HCT116 (cell line): Measurements from ENCODE around the gene SSTR5. TPM values are rescaled to one million over a fixed set of nuclear protein-coding genes. Genes with fewer than 3 reads are reported as not detected.

ENCODE experiments used
- ATAC-seq: fragments of 200-7000 bp; cut with Tn5 transposase; 2 replicates; pipeline ENCODE4 v1.9.1; 2020; ENCODE audit warnings: mild to moderate bottlenecking, moderate library complexity
- BruUV-seq: library from RNA; stranded (reverse); fragments of 400-500 nt; replicated peaks from 2 replicates; lab custom pipeline; 2021; lab: Mats Ljungman, UMichigan
- CTCF ChIA-PET: fragments of 300-600 bp; sonication (Branson Sonifier 250); formaldehyde crosslinking; loops from one replicate; lab custom pipeline; 2021; ENCODE audit warnings: antibody characterized with exemption; lab: Charles Lee
- POLR2A ChIA-PET: fragments of 300-600, 350-600 bp; sonication (Branson Sonifier 250); formaldehyde crosslinking; loops from one replicate; lab custom pipeline; 2021; ENCODE audit warnings: antibody characterized with exemption; lab: Charles Lee
- RAD21 ChIA-PET, 2 experiments: fragments of 300-600 bp; sonication (Branson Sonifier 250); formaldehyde crosslinking; loops; one replicate each; lab custom pipeline; 2023; ENCODE audit warnings: low total read pairs in 2 of 2; ENCODE audit not compliant: uncharacterized antibody in 2 of 2, unreplicated experiment in 2 of 2, low non-redundant PET in 1 of 2; lab: Charles Lee
- DNase-seq: peaks from one replicate; pipeline ENCODE4 v3.0.0-alpha.2; 2010; ENCODE audit warnings: low read depth, low spot score
- H2AFZ ChIP-seq: fragments of 200-600 bp; shearing (Covaris generic), sonication (generic); 2 replicates; pipeline ENCODE4 v1.6.1; 2017; ENCODE audit warnings: low read depth, mixed run types, mixed read lengths, antibody characterized with exemption, low read length; ENCODE audit not compliant: poor library complexity, severe bottlenecking
- H3K27ac ChIP-seq: 2 replicates; pipeline ENCODE4 v1.5.1; 2012; ENCODE audit warnings: low read depth, low read length
- H3K27me3 ChIP-seq: fragments of 200-600 bp; sonication (generic); 2 replicates; pipeline ENCODE4 v1.6.1; 2016; ENCODE audit warnings: mixed run types, low read length, mixed read lengths; ENCODE audit not compliant: insufficient read depth
- H3K36me3 ChIP-seq, 2 experiments: fragments of 200-500 bp in 1 of 2; fragments of 200-600 bp in 1 of 2; sonication (Bioruptor generic) in 1 of 2; sonication (generic) in 1 of 2; 2 replicates each; pipeline versions ENCODE4 v1.5.1 to v1.6.1; 2014 to 2016; ENCODE audit warnings: low read length in 2 of 2, inconsistent platforms in 1 of 2, mixed read lengths in 1 of 2, mixed run types in 1 of 2; ENCODE audit not compliant: insufficient read depth in 2 of 2, control insufficient read depth in 1 of 2
- H3K4me1 ChIP-seq, 2 experiments: fragments of 200-600 bp in 1 of 2; sonication (generic) in 1 of 2; 2 replicates each; pipeline versions ENCODE4 v1.5.1 to v1.6.1; 2012 to 2017; ENCODE audit warnings: low read length in 2 of 2, inconsistent platforms in 1 of 2, mild to moderate bottlenecking in 1 of 2, mixed read lengths in 1 of 2, mixed run types in 1 of 2, moderate library complexity in 1 of 2; ENCODE audit not compliant: insufficient read depth in 2 of 2, control insufficient read depth in 1 of 2
- H3K4me2 ChIP-seq: fragments of 200-600 bp; sonication (generic); 2 replicates; pipeline ENCODE4 v1.6.1; 2017; ENCODE audit warnings: mixed run types, low read length, mixed read lengths
- H3K4me3 ChIP-seq, 2 experiments: fragments of 200-600 bp in 1 of 2; sonication (generic) in 1 of 2; replicated peaks in 1 of 2; 2 replicates each; pipeline ENCODE4 v1.5.1; 2011 to 2016; ENCODE audit warnings: low read length in 2 of 2, control low read depth in 1 of 2, low read depth in 1 of 2, mild to moderate bottlenecking in 1 of 2, mixed read lengths in 1 of 2, mixed run types in 1 of 2
- H3K79me2 ChIP-seq: fragments of 200-600 bp; sonication (generic); 2 replicates; pipeline ENCODE4 v1.6.1; 2017; ENCODE audit warnings: mild to moderate bottlenecking, mixed run types, low read length, moderate library complexity, mixed read lengths; ENCODE audit not compliant: insufficient read depth
- H3K9ac ChIP-seq: fragments of 200-600 bp; sonication (generic); 2 replicates; pipeline ENCODE4 v1.6.1; 2016; ENCODE audit warnings: low read length, mixed read lengths
- H3K9me2 ChIP-seq: fragments of 200-600 bp; sonication (generic), shearing (Covaris generic); 2 replicates; pipeline ENCODE4 v1.6.1; 2017; ENCODE audit warnings: mixed run types, mild to moderate bottlenecking, moderate library complexity; ENCODE audit not compliant: insufficient read depth
- H3K9me3 ChIP-seq, 2 experiments: fragments of 200-500 bp in 1 of 2; fragments of 200-600 bp in 1 of 2; sonication (Bioruptor generic) in 1 of 2; sonication (generic) in 1 of 2; 2 replicates each; pipeline ENCODE4 v1.6.1; 2014 to 2017; ENCODE audit warnings: low read length in 2 of 2, mixed read lengths in 2 of 2, inconsistent platforms in 1 of 2, low read depth in 1 of 2, mild to moderate bottlenecking in 1 of 2, mixed run types in 1 of 2, moderate library complexity in 1 of 2; ENCODE audit not compliant: control insufficient read depth in 1 of 2, insufficient read depth in 1 of 2
- H4K20me1 ChIP-seq: fragments of 200-600 bp; sonication (generic), shearing (Covaris generic); 2 replicates; pipeline ENCODE4 v1.6.1; 2017; ENCODE audit warnings: mixed run types, mild to moderate bottlenecking, moderate library complexity; ENCODE audit not compliant: insufficient read depth
- ATF3 ChIP-seq: IDR thresholded peaks from 2 replicates; pipeline ENCODE4 v1.6.1; 2012
- CBX3 ChIP-seq: IDR thresholded peaks from 2 replicates; pipeline ENCODE4 v1.6.1; 2012; ENCODE audit warnings: low read depth
- CEBPB ChIP-seq: IDR thresholded peaks from 2 replicates; pipeline ENCODE4 v1.6.1; 2012; ENCODE audit warnings: low read depth
- EGR1 ChIP-seq: IDR thresholded peaks from 2 replicates; pipeline ENCODE4 v1.6.1; 2012; ENCODE audit warnings: low read depth
- EZH2phosphoT487 ChIP-seq: fragments of 200-600 bp; IDR thresholded peaks from 2 replicates; pipeline ENCODE4 v1.6.1; 2018; ENCODE audit warnings: antibody characterized with exemption, borderline replicate concordance
- FOSL1 ChIP-seq: IDR thresholded peaks from 2 replicates; pipeline ENCODE4 v1.6.1; 2012; ENCODE audit warnings: low read depth
- JUND ChIP-seq: IDR thresholded peaks from 2 replicates; pipeline ENCODE4 v1.6.1; 2012
- MAX ChIP-seq: IDR thresholded peaks from 2 replicates; pipeline ENCODE4 v1.6.1; 2012
- POLR2A ChIP-seq: IDR thresholded peaks from 2 replicates; pipeline ENCODE4 v1.7.0; 2011; ENCODE audit warnings: borderline replicate concordance; ENCODE audit not compliant: insufficient read depth, insufficient read length; ENCODE audit errors: extremely low read depth
- POLR2AphosphoS5 ChIP-seq: IDR thresholded peaks from 2 replicates; pipeline ENCODE4 v1.6.1; 2011; ENCODE audit warnings: mild to moderate bottlenecking, low read depth, low read length, moderate library complexity
- SIN3A ChIP-seq: IDR thresholded peaks from 2 replicates; pipeline ENCODE4 v1.6.1; 2012; ENCODE audit warnings: low read depth
- SRF ChIP-seq: IDR thresholded peaks from 2 replicates; pipeline ENCODE4 v1.6.1; 2012; ENCODE audit warnings: low read depth
- TCF7L2 ChIP-seq: IDR thresholded peaks from 2 replicates; pipeline ENCODE4 v1.7.0; 2011; ENCODE audit warnings: borderline replicate concordance, inconsistent platforms; ENCODE audit not compliant: insufficient read depth, insufficient read length; ENCODE audit errors: extremely low read depth
- YY1 ChIP-seq: IDR thresholded peaks from 2 replicates; pipeline ENCODE4 v1.6.1; 2011; ENCODE audit warnings: low read length, low read depth, moderate library complexity, mild to moderate bottlenecking; ENCODE audit not compliant: insufficient replicate concordance; ENCODE audit errors: extremely low read depth
- ZNF274 ChIP-seq: fragments of 200-500 bp; sonication (Bioruptor generic); IDR thresholded peaks from 2 replicates; pipeline ENCODE4 v1.6.1; 2014; ENCODE audit warnings: mild to moderate bottlenecking, low read depth, low read length, inconsistent platforms
- intact Hi-C: fragments of 100-400 bp; cut with micrococcal nuclease; formaldehyde crosslinking; loops from 2 replicates; pipeline ENCODE4 v1.10.0; 2022
- total RNA-seq: library from RNA; stranded (reverse); gene quantifications from one replicate; pipeline ENCODE4 v1.2.1, GENCODE V29; 2021; ENCODE audit not compliant: unreplicated experiment
- TF ChIP-seq, protein P1 (sequence below): IDR thresholded peaks from 2 replicates; pipeline ENCODE4 v1.6.1; 2012; ENCODE audit warnings: low read depth
- TF ChIP-seq, protein P2 (sequence below), 3 experiments: fragments of 200-600 bp in 1 of 3; sonication (generic) in 1 of 3; IDR thresholded peaks in 2 of 3; conservative IDR thresholded peaks in 1 of 3; 2 replicates each; pipeline ENCODE4 v1.5.1; 2012 to 2017; ENCODE audit warnings: low read depth in 2 of 3, low read length in 2 of 3, antibody characterized with exemption in 1 of 3, borderline replicate concordance in 1 of 3, control low read depth in 1 of 3, mild to moderate bottlenecking in 1 of 3, mixed read lengths in 1 of 3, mixed run types in 1 of 3, moderate library complexity in 1 of 3; ENCODE audit not compliant: insufficient read depth in 1 of 3
- TF ChIP-seq, protein P3 (sequence below): IDR thresholded peaks from 2 replicates; pipeline ENCODE4 v1.6.1; 2011; ENCODE audit warnings: mild to moderate bottlenecking, low read length, moderate library complexity; ENCODE audit not compliant: insufficient replicate concordance; ENCODE audit errors: extremely low read depth

Gene SSTR5
- total RNA-seq, 1 experiment from 2014 or later, result 7.2 TPM

- no peaks in the 10 kb centered on the region for H3K4me1 ChIP-seq
- no peaks in the 10 kb centered on the region for H3K79me2 ChIP-seq
- H3K9ac ChIP-seq, result no peak overlapping the region
- no peak overlapping the region for H3K27ac ChIP-seq
- no peaks in the 10 kb centered on the region for H3K27me3 ChIP-seq
- no peaks in the 10 kb centered on the region for H4K20me1 ChIP-seq
- ATAC-seq, result no peak
- CTCF ChIA-PET, result no interaction called here
- no peak for DNase-seq
- no peaks in the 10 kb centered on the region for H3K36me3 ChIP-seq
- no peak for TF ChIP-seq EZH2phosphoT487
- TF ChIP-seq, protein P1, sequence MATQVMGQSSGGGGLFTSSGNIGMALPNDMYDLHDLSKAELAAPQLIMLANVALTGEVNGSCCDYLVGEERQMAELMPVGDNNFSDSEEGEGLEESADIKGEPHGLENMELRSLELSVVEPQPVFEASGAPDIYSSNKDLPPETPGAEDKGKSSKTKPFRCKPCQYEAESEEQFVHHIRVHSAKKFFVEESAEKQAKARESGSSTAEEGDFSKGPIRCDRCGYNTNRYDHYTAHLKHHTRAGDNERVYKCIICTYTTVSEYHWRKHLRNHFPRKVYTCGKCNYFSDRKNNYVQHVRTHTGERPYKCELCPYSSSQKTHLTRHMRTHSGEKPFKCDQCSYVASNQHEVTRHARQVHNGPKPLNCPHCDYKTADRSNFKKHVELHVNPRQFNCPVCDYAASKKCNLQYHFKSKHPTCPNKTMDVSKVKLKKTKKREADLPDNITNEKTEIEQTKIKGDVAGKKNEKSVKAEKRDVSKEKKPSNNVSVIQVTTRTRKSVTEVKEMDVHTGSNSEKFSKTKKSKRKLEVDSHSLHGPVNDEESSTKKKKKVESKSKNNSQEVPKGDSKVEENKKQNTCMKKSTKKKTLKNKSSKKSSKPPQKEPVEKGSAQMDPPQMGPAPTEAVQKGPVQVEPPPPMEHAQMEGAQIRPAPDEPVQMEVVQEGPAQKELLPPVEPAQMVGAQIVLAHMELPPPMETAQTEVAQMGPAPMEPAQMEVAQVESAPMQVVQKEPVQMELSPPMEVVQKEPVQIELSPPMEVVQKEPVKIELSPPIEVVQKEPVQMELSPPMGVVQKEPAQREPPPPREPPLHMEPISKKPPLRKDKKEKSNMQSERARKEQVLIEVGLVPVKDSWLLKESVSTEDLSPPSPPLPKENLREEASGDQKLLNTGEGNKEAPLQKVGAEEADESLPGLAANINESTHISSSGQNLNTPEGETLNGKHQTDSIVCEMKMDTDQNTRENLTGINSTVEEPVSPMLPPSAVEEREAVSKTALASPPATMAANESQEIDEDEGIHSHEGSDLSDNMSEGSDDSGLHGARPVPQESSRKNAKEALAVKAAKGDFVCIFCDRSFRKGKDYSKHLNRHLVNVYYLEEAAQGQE, result no peak
- TF ChIP-seq POLR2A, result no peak
- TF ChIP-seq, protein P2, sequence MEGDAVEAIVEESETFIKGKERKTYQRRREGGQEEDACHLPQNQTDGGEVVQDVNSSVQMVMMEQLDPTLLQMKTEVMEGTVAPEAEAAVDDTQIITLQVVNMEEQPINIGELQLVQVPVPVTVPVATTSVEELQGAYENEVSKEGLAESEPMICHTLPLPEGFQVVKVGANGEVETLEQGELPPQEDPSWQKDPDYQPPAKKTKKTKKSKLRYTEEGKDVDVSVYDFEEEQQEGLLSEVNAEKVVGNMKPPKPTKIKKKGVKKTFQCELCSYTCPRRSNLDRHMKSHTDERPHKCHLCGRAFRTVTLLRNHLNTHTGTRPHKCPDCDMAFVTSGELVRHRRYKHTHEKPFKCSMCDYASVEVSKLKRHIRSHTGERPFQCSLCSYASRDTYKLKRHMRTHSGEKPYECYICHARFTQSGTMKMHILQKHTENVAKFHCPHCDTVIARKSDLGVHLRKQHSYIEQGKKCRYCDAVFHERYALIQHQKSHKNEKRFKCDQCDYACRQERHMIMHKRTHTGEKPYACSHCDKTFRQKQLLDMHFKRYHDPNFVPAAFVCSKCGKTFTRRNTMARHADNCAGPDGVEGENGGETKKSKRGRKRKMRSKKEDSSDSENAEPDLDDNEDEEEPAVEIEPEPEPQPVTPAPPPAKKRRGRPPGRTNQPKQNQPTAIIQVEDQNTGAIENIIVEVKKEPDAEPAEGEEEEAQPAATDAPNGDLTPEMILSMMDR (IDR thresholded peaks at IDR 0.05 in 2 of 3, conservative IDR thresholded peaks at IDR 0.05 in 1 of 3; ENCODE audit: borderline replicate concordance in 1 of 3, insufficient read depth in 1 of 3, low read depth in 2 of 3, low read length in 2 of 3), result no peak
- TF ChIP-seq ATF3, result no peak
- TF ChIP-seq, protein P3, sequence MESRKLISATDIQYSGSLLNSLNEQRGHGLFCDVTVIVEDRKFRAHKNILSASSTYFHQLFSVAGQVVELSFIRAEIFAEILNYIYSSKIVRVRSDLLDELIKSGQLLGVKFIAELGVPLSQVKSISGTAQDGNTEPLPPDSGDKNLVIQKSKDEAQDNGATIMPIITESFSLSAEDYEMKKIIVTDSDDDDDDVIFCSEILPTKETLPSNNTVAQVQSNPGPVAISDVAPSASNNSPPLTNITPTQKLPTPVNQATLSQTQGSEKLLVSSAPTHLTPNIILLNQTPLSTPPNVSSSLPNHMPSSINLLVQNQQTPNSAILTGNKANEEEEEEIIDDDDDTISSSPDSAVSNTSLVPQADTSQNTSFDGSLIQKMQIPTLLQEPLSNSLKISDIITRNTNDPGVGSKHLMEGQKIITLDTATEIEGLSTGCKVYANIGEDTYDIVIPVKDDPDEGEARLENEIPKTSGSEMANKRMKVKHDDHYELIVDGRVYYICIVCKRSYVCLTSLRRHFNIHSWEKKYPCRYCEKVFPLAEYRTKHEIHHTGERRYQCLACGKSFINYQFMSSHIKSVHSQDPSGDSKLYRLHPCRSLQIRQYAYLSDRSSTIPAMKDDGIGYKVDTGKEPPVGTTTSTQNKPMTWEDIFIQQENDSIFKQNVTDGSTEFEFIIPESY, result no peak
- no peak for TF ChIP-seq JUND
- TF ChIP-seq EGR1, result no peak
- no peak for TF ChIP-seq MAX
- no peak for TF ChIP-seq CBX3
- TF ChIP-seq FOSL1, result no peak
- TF ChIP-seq SRF, result no peak
- no peak for TF ChIP-seq POLR2AphosphoS5
- no peak for TF ChIP-seq YY1
- no peak for TF ChIP-seq TCF7L2
- no peak for TF ChIP-seq SIN3A
- TF ChIP-seq CEBPB, result no peak
- no peak for TF ChIP-seq ZNF274
- intact Hi-C loops, result no loop called here
- H3K4me3 ChIP-seq, result no peak overlapping the region
- BruUV-seq, result no TSS peak
- H2AFZ ChIP-seq, result no peak overlapping the region
- H3K9me2 ChIP-seq, result no peaks in the 10 kb centered on the region
- POLR2A ChIA-PET, result no interaction called here
- no peak overlapping the region for H3K4me2 ChIP-seq
- RAD21 ChIA-PET, result no interaction called here
- no peaks in the 10 kb centered on the region for H3K9me3 ChIP-seq
Measured at GRCh38 chr16:1117926-1118325, 45.4 kb downstream of the SSTR5 start.
